HL-60/S4 treated with retinoic acid at 250 ng/mL for 4 days and 3 days (cell line): ENCODE results near the gene CNPY4.
"Not testable (repeated sequence)": the region's sequence is repeated elsewhere in the genome, so short reads cannot be mapped to it uniquely, and the experiment has no call there.

ENCODE experiments used
- in situ Hi-C: fragments of 300-500 bp; cut with MboI; formaldehyde crosslinking; loops from 2 replicates; pipeline ENCODE4 v1.7.0; 2022; ENCODE audit warnings: low sequenced_read_pairs

CNPY4 gene

DNA sequence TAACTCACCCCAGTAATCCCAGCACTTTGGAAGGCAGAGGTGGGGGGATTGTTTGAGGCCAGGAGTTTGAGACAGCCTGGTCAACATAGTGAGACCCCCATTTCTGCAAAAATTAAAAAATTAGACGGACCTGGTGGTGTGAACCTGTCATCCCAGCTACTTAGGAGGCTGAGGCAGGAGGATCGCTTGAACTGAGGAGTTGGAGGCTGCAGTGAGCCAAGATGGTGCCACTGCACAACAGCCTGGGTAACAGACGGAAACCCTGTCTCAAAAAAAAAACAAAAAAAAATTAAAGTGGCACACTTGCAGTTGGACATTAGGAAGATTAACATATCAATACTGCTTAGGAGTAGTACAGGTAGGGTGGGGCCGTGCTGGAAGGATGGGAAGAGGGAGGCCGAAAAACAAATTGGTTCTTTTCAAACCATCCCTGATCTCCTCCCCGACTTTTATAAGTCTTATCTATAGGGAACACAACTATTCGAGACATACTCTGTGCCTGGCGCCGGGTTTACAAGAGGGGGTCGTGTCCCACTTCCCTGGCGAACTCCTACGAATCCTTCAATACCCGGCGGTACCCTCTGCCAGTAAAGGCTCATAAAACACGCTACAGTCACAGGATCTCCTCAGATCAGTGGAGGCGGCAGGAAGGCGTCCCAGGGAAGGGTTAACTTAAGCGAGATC is 904 bp upstream of the CNPY4 start:
- in situ Hi-C loops: no loop called here

DNA sequence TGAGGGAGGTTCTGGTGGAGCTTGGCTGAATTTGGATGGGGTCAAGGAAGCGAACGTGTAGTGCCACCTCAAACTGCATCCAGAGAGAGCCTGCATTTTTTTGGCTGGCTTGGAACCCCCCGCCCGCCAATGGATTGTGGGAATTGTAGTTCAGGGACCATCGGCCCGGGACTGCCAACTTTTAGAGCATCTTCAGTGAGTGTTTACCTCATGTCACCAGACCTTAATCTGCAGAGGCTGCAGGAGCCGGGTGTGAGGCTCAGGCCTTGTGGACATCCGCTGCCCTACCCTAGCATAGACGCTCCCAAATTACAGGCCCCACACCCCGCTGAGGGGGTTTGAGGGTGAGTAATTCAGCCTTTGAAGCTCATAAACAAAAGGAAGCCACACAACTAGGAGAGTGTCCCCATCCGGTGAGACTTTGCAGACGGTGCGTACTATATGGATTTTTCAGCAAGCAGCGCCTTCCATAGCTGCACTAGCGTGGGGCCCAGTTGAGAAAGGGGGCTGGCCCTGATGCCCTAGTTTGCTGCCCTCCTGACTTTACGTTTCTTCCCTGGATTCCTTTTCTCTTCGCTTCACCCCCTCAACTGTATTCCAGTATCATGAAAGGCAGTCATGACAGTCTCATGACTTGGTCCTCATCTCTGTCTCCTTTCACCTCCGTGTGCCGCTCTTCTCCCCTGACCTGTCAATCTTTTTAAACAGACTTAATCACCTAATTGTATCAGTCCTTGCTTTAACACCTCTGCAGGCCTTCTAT is 717 bp downstream of the CNPY4 start:
- in situ Hi-C loops: no loop called here

GRCh38 chr7:100120733-100121036 is 1.3 kb downstream of the CNPY4 start:
- in situ Hi-C loops: no loop called here

- in situ Hi-C loops: no loop called here
Observed at GRCh38 chr7:100122067-100122466, 2.6 kb downstream of the CNPY4 start.

- in situ Hi-C loops: no loop called here
Observed at GRCh38 chr7:100122568-100122967, 3.1 kb downstream of the CNPY4 start.

GRCh38 chr7:100124301-100125230 is 5.1 kb downstream of the CNPY4 start:
- in situ Hi-C loops: no loop called here

GRCh38 chr7:100126239-100126930 is 7.0 kb downstream of the CNPY4 start:
- in situ Hi-C loops: no loop called here

DNA sequence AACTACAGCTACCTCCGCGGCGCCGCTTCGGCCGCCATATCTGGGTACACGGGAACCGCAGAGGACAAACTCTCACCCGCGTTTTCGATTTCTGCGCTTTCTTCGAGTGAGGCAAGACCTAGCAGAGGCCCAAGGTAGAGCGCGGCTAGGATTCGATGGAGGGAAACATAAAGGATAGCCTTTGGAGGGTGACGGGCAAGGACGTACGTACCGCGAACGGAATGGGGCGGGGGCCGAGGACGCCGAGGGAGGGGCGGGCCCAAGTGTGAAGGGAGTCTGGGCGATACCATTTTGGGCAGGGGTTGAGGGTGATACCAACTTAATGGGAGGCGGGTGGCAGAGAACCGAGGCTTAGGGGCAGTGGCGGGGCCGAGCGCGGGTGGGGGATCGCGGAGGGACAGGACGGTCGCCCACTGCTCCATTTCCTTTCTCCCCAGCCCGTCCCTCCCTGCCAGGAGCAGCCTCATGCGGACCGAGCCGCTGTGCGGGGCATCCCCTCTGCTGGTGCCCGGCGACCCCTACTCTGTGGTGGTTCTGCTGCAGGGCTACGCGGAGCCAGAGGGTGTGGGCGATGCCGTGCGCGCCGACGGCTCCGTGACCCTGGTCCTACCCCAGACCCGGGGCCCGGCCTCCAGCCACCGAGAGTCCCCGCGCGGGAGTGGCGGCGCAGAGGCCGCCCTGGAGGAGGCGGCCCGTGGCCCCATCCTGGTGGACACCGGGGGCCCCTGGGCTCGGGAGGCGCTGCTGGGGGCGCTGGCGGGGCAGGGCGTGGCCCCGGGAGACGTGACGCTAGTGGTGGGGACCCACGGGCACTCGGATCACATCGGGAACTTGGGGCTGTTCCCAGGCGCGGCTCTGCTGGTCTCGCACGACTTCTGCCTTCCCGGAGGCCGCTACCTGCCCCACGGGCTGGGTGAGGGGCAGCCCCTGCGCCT is 7.8 kb downstream of the CNPY4 start, which contains the start of gene MBLAC1:
Gene MBLAC1 (plus strand): TSS at position 37 of the 935 bp plus-strand sequence. CDS start 429 bp downstream, at position 466.
- in situ Hi-C loops: no loop called here

DNA sequence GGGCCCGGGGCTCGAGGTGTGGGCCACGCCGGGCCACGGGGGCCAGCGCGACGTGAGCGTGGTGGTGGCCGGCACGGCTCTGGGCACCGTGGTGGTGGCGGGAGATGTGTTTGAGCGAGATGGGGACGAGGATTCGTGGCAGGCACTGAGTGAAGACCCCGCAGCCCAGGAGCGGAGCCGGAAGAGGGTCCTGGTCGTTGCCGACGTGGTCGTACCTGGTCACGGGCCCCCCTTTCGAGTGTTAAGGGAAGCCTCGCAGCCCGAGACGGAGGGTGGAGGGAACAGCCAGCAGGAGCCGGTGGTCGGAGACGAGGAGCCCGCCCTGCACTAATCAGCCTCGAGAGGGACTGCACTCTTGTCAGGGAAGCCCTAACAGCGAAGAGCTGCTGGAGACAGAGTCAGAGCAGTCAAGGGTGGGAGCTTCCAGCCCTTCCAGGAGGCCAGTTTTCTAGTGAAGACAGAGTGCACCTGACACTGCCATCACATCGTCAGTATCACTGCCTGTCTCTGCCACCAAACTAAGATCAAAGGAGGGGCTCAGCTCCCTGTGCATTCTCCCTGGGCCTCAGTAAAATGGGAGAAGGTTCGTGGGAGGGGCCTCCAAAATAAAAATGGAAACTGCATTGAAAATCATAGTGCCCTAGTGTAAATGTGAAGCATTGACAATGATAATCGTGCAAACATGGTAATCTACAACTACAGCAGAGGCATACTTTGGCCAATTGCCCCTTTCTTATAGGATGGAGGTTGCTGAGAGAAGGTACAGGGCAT is 8.6 kb downstream of the CNPY4 start:
- in situ Hi-C loops: no loop called here

GRCh38 chr7:100128637-100128963 is 9.2 kb downstream of the CNPY4 start:
- in situ Hi-C loops: no loop called here

GRCh38 chr7:100130220-100130607 is 10.8 kb downstream of the CNPY4 start:
- in situ Hi-C loops: not testable (repeated sequence)

GRCh38 chr7:100130608-100131453 is 11.4 kb downstream of the CNPY4 start:
- in situ Hi-C loops: no loop called here

GRCh38 chr7:100132126-100132525 is 12.7 kb downstream of the CNPY4 start:
- in situ Hi-C loops: no loop called here

- in situ Hi-C loops: no loop called here
Observed at GRCh38 chr7:100132697-100133151, 13.3 kb downstream of the CNPY4 start.

DNA sequence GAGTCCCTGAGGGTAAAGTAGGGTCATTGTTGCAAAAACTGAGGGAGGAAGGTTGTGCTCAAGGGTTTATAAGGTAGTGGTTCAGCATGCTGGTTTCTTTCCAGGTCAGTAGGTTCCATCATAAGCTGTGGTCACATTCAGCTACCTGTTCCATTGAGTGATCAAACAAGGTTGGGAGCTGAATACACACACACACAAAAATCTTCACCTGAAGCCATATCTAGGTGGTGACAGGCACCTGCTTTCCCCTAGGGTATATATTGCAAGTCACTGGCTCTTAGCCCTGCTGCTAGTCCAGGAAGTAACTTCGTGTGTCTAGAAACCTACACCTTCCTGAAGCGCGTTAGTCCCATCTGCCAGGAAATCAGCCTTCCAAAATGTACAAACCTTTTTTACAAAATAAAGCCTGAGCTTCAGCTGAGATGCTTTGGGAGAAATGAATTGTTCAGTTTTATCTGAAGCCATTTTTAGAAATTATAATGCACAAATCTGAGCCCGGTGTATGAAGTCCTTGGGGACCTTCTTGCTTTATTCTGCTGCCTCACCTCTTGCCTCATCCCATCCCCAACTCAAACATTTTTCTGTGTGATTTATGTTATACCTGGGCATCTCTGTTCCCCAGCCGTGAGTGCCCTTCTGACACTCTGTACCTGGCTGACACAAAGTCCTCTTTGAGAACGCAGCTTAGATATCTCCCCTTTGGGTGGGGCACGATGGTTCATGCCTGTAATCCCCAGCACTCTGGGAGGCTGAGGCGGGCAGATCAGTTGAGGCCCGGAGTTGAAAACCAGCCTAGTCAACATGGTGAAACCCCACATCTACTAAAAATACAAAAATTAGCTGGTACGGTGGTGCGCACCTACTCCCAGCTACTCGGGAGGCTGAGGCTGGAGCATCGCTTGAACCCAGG is 18.7 kb downstream of the CNPY4 start:
- in situ Hi-C loops: no loop called here

DNA sequence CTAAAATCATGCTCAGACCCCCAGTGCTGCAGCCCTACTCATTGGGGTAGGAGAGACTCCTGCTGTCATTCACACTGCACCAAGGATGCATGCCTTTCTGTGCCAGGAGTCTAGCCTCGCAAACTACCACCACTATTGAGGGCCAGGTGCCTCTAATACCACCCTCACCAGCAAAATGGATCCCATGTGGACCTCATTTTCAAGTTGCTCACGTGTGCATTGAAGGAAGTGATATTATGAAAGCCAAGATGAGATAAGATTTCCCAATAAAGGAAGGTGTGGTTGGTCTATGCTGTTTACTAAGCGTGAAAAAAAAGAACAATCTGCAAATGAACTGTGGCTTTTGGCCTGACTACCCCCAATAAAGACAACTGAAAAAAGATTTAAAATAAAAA is 22.1 kb downstream of the CNPY4 start:
- in situ Hi-C loops: no loop called here

DNA sequence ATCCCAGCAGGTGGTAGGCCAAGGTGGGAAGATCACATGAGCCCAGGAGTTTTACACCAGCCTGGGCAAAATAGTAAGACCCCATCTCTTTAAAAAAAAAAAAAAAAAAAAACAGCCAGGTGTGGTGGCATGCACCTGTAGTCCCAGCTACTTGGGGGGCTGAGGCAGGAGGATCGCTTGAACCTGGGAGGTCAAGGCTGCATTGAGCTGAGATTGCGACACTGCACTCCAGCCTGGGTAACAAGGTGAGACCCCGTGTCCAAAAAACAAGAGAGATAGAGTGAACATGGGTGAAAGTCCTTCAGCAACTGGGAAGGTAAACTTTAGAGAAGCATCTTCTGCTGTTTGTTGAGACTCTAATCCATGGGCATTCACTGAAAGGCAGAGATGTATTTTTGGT is 23.0 kb downstream of the CNPY4 start:
- in situ Hi-C loops: no loop called here
